K562 (cell line): ENCODE results near the gene HEATR3. TPM values are rescaled to one million over a fixed set of nuclear protein-coding genes. Genes with fewer than 3 reads are reported as not detected.
A peak's percentile ranks its signal among the peaks of the same experiment; 100 is the strongest.

Experiments
- CC2D1A ChIP-seq: fragments of 450-650 bp; IDR thresholded peaks from 2 replicates; pipeline ENCODE4 v1.6.1; 2017; ENCODE audit warnings: mild to moderate bottlenecking
- FOXM1 ChIP-seq, 2 experiments: fragments of 450-650 bp in 1 of 2; sonication (generic) in 1 of 2; formaldehyde crosslinking in 1 of 2; IDR thresholded peaks; 2 replicates each; pipeline versions ENCODE4 v1.6.1 to v1.9.0; 2017 to 2022; ENCODE audit warnings: low read depth in 2 of 2, mild to moderate bottlenecking in 2 of 2, missing genetic modification reagents in 1 of 2, moderate library complexity in 1 of 2
- RAD21 ChIP-seq, 2 experiments: fragments of 250-450 bp in 1 of 2; fragments of 450-650 bp in 1 of 2; sonication (Bioruptor Pico) in 1 of 2; formaldehyde crosslinking in 1 of 2; IDR thresholded peaks in 1 of 2; conservative IDR thresholded peaks in 1 of 2; 2 replicates each; pipeline versions ENCODE4 v1.4.0 to v1.8.0; 2020 to 2022; ENCODE audit warnings: mild to moderate bottlenecking in 2 of 2, moderate library complexity in 1 of 2
- polyA plus RNA-seq, 8 experiments: library from polyadenylated mRNA; depleted of rRNA in 4 of 8; stranded (reverse) in 5 of 8; unstranded in 3 of 8; fragments of >200 nt; fragmentation: Nextera tagmentation in 2 of 8; fragmentation: Illumina TruSeq in 1 of 8; extraction: Ambion mirVana in 2 of 8; extraction: Trizol in 1 of 8; gene quantifications; 2 replicates each; pipeline versions ENCODE4 v1.2.1 to v1.2.3, GENCODE V29; 2011 to 2014; ENCODE audit warnings: inconsistent platforms in 1 of 8, missing spikeins in 1 of 8
- total RNA-seq, 7 experiments: library from RNA; depleted of rRNA in 6 of 7; stranded (reverse); fragments of >200 nt in 6 of 7; fragmentation: Illumina TruSeq in 2 of 7; extraction: Trizol in 2 of 7; gene quantifications; 2 replicates each; pipeline versions ENCODE4 v1.2.1 to v1.2.3, GENCODE V29; 2011 to 2021; ENCODE audit warnings: low replicate concordance in 1 of 7
- TF ChIP-seq, protein P1 (sequence below), 2 experiments: fragments of 450-650 bp; IDR thresholded peaks; 2 replicates each; pipeline ENCODE4 v1.6.1; 2016; ENCODE audit warnings: mild to moderate bottlenecking in 2 of 2, borderline replicate concordance in 1 of 2, low read depth in 1 of 2, moderate library complexity in 1 of 2
- TF ChIP-seq, protein P2 (sequence below): fragments of 200-800 bp; sonication (Bioruptor generic); IDR thresholded peaks from 2 replicates; pipeline ENCODE4 v1.6.1; 2016; ENCODE audit warnings: missing genetic modification characterization, missing compliant biosample characterization
- TF ChIP-seq, protein P3 (sequence below): IDR thresholded peaks from 2 replicates; pipeline ENCODE4 v1.6.1; 2011; ENCODE audit warnings: borderline replicate concordance, low read depth, mild to moderate bottlenecking, moderate library complexity, low read length; ENCODE audit not compliant: insufficient read depth, poor library complexity, severe bottlenecking

HEATR3 gene
- total and polyA plus RNA-seq, 9 of the 15 experiments (the other 6 are each of a cell fraction or from before 2014, with no cell fraction given), result 1.7 to 30.2 (median 18.8) TPM

DNA sequence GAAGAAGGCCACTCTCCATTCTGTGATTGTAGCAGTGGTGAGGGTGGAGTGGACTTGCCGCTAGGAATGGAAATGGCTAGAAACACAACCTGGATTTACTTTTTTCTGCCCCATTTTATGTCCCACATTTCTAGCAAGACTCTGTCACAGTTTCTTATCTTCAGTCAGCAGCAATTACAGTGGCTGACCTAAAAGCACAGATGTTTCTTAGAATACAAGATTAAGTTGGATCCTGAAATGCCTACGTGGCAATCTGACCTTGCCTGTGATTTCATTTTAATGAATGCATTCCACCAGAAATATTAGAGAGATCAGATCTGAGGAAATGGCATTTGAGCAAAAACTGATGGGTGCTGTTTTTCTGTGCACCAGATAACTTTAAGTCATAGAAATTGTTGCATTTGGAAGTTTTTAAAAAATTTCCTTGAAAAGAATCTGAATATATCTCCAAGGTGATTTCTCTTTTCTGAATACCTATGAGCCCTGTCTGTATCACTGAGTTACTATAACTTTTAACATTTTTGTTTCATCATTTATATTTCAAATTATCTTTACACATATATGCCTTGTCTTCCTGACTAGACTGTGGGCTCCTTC is 5.4 kb downstream of the HEATR3 start (continued):
- TF ChIP-seq, protein P1, sequence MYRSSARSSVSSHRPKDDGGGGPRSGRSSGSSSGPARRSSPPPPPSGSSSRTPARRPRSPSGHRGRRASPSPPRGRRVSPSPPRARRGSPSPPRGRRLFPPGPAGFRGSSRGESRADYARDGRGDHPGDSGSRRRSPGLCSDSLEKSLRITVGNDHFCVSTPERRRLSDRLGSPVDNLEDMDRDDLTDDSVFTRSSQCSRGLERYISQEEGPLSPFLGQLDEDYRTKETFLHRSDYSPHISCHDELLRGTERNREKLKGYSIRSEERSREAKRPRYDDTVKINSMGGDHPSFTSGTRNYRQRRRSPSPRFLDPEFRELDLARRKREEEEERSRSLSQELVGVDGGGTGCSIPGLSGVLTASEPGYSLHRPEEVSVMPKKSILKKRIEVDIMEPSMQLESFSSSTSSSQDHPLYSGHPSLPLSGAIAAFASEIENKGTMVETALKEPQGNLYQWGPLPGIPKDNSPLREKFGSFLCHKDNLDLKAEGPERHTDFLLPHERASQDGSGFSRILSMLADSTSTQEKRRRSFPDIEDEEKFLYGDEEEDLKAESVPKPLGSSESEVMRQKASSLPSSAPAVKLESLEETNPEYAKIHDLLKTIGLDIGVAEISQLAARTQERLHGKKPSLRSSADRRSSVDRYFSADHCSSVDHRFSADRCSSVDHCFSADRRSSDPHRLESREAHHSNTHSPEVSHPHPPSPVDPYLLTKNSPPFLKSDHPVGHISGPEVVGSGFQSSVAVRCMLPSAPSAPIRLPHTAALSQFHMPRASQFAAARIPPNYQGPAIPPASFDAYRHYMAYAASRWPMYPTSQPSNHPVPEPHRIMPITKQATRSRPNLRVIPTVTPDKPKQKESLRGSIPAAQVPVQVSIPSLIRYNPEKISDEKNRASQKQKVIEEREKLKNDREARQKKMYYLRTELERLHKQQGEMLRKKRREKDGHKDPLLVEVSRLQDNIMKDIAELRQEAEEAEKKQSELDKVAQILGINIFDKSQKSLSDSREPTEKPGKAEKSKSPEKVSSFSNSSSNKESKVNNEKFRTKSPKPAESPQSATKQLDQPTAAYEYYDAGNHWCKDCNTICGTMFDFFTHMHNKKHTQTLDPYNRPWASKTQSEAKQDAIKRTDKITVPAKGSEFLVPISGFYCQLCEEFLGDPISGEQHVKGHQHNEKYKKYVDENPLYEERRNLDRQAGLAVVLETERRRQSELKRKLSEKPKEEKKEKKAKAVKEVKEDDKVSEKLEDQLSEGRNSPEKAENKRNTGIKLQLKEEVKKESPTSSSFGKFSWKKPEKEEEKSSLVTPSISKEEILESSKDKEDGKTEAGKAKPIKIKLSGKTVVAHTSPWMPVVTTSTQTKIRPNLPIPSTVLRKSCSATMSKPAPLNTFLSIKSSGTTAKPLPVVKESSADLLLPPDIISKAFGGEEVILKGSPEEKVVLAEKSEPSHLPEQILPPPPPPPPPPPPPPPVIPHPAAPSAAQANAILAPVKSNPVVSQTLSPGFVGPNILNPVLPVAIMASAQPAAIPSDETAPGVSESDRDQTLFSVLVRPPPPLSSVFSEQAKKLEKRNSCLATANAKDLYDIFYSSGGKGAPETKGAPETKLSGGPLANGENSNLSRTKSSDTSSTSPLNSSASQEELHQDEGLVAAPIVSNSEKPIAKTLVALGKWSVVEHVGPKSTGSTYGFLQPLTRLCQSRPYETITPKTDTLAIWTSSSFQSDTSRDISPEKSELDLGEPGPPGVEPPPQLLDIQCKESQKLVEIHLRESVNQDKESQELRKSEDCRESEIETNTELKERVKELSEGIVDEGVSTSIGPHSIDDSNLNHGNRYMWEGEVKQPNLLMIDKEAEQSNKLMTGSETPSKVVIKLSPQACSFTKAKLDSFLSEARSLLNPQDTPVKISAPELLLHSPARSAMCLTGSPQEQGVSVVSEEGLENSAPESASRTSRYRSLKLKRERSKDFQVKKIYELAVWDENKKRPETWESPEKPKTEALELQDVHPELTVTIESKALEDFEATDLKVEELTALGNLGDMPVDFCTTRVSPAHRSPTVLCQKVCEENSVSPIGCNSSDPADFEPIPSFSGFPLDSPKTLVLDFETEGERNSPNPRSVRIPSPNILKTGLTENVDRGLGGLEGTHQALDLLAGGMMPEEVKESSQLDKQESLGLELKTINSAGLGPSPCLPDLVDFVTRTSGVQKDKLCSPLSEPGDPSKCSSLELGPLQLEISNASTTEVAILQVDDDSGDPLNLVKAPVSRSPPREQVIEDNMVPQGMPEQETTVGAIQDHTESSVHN (IDR thresholded peaks at IDR 0.05; ENCODE audit: borderline replicate concordance in 1 of 2, low read depth in 1 of 2), result peak in 1 of 2 experiments; percentile 69; a peak in 1 of 4 replicates
- TF ChIP-seq, protein P2, sequence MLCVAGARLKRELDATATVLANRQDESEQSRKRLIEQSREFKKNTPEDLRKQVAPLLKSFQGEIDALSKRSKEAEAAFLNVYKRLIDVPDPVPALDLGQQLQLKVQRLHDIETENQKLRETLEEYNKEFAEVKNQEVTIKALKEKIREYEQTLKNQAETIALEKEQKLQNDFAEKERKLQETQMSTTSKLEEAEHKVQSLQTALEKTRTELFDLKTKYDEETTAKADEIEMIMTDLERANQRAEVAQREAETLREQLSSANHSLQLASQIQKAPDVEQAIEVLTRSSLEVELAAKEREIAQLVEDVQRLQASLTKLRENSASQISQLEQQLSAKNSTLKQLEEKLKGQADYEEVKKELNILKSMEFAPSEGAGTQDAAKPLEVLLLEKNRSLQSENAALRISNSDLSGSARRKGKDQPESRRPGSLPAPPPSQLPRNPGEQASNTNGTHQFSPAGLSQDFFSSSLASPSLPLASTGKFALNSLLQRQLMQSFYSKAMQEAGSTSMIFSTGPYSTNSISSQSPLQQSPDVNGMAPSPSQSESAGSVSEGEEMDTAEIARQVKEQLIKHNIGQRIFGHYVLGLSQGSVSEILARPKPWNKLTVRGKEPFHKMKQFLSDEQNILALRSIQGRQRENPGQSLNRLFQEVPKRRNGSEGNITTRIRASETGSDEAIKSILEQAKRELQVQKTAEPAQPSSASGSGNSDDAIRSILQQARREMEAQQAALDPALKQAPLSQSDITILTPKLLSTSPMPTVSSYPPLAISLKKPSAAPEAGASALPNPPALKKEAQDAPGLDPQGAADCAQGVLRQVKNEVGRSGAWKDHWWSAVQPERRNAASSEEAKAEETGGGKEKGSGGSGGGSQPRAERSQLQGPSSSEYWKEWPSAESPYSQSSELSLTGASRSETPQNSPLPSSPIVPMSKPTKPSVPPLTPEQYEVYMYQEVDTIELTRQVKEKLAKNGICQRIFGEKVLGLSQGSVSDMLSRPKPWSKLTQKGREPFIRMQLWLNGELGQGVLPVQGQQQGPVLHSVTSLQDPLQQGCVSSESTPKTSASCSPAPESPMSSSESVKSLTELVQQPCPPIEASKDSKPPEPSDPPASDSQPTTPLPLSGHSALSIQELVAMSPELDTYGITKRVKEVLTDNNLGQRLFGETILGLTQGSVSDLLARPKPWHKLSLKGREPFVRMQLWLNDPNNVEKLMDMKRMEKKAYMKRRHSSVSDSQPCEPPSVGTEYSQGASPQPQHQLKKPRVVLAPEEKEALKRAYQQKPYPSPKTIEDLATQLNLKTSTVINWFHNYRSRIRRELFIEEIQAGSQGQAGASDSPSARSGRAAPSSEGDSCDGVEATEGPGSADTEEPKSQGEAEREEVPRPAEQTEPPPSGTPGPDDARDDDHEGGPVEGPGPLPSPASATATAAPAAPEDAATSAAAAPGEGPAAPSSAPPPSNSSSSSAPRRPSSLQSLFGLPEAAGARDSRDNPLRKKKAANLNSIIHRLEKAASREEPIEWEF (CRISPR knock-in tag), result 0 out of 2 replicates have a peak, but pooled peaks have one; percentile 46
- TF ChIP-seq, protein P3, sequence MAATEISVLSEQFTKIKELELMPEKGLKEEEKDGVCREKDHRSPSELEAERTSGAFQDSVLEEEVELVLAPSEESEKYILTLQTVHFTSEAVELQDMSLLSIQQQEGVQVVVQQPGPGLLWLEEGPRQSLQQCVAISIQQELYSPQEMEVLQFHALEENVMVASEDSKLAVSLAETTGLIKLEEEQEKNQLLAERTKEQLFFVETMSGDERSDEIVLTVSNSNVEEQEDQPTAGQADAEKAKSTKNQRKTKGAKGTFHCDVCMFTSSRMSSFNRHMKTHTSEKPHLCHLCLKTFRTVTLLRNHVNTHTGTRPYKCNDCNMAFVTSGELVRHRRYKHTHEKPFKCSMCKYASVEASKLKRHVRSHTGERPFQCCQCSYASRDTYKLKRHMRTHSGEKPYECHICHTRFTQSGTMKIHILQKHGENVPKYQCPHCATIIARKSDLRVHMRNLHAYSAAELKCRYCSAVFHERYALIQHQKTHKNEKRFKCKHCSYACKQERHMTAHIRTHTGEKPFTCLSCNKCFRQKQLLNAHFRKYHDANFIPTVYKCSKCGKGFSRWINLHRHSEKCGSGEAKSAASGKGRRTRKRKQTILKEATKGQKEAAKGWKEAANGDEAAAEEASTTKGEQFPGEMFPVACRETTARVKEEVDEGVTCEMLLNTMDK, result no peak
- 0 out of 2 replicates have a peak, but pooled peaks have one; percentile 66 for TF ChIP-seq CC2D1A
- TF ChIP-seq RAD21 (CRISPR knock-in tag; conservative IDR thresholded peaks at IDR 0.05 in 1 of 2, IDR thresholded peaks at IDR 0.05 in 1 of 2), result no peak
- peak; percentile 87 for TF ChIP-seq FOXM1 (IDR thresholded peaks at IDR 0.05; ENCODE audit: low read depth)
- no peak for TF ChIP-seq FOXM1 (CRISPR knock-in tag; IDR thresholded peaks at IDR 0.05; ENCODE audit: low read depth)
